GM23248 (cell line): ENCODE results near the gene CHD9. TPM values are rescaled to one million over a fixed set of nuclear protein-coding genes. Genes with fewer than 3 reads are reported as not detected.

Experiments used
- DNase-seq: peaks from one replicate; pipeline ENCODE4 v3.0.0-alpha.2; 2015
- H2AFZ ChIP-seq: fragments of 200-600 bp; sonication (generic); 2 replicates; pipeline ENCODE4 v1.6.1; 2016; ENCODE audit warnings: antibody characterized with exemption
- H3F3A ChIP-seq: fragments of 200-600 bp; sonication (generic); 2 replicates; pipeline ENCODE4 v1.6.1; 2016; ENCODE audit warnings: mild to moderate bottlenecking, antibody characterized with exemption, mixed run types; ENCODE audit not compliant: insufficient read depth
- H3K27ac ChIP-seq: fragments of 200-600 bp; sonication (generic); 2 replicates; pipeline ENCODE4 v1.5.1; 2016; ENCODE audit warnings: mild to moderate bottlenecking
- H3K27me3 ChIP-seq: fragments of 200-600 bp; sonication (generic); replicated peaks from 2 replicates; pipeline ENCODE4 v1.6.1; 2016; ENCODE audit warnings: mild to moderate bottlenecking; ENCODE audit not compliant: insufficient read depth
- H3K36me3 ChIP-seq: fragments of 200-600 bp; sonication (generic); 2 replicates; pipeline ENCODE4 v1.6.1; 2016; ENCODE audit warnings: low read depth, mild to moderate bottlenecking
- H3K4me1 ChIP-seq: fragments of 200-600 bp; sonication (generic); 2 replicates; pipeline ENCODE4 v1.6.1; 2016; ENCODE audit warnings: mild to moderate bottlenecking; ENCODE audit not compliant: insufficient read depth
- H3K4me2 ChIP-seq: fragments of 200-600 bp; sonication (generic); one replicate; pipeline ENCODE4 v1.6.1; 2016; ENCODE audit warnings: mild to moderate bottlenecking; ENCODE audit not compliant: unreplicated experiment
- H3K4me3 ChIP-seq: fragments of 200-600 bp; sonication (generic); 2 replicates; pipeline ENCODE4 v1.5.1; 2016; ENCODE audit warnings: mild to moderate bottlenecking
- H3K79me2 ChIP-seq: fragments of 200-600 bp; sonication (generic); 2 replicates; pipeline ENCODE4 v1.6.1; 2016; ENCODE audit warnings: mild to moderate bottlenecking; ENCODE audit not compliant: insufficient read depth
- H3K9ac ChIP-seq: fragments of 200-600 bp; sonication (generic); 2 replicates; pipeline ENCODE4 v1.6.1; 2016; ENCODE audit warnings: mild to moderate bottlenecking
- H3K9me2 ChIP-seq: fragments of 200-600 bp; sonication (generic); 2 replicates; pipeline ENCODE4 v1.6.1; 2016; ENCODE audit warnings: mixed run types, mild to moderate bottlenecking, moderate library complexity; ENCODE audit not compliant: insufficient read depth
- H3K9me3 ChIP-seq: fragments of 200-600 bp; sonication (generic); one replicate; pipeline ENCODE4 v1.6.1; 2017; ENCODE audit warnings: low read depth
- H4K20me1 ChIP-seq: fragments of 200-600 bp; sonication (generic); 2 replicates; pipeline ENCODE4 v1.6.0; 2016; ENCODE audit not compliant: insufficient read depth
- EZH2 ChIP-seq: fragments of 200-600 bp; sonication (generic); IDR thresholded peaks from 2 replicates; pipeline ENCODE4 v1.6.1; 2018; ENCODE audit warnings: antibody characterized with exemption, mild to moderate bottlenecking; ENCODE audit not compliant: insufficient read depth, poor library complexity, severe bottlenecking
- EZH2phosphoT487 ChIP-seq: fragments of 200-600 bp; sonication (generic); IDR thresholded peaks from 2 replicates; pipeline ENCODE4 v1.6.1; 2018; ENCODE audit warnings: antibody characterized with exemption, moderate library complexity, mild to moderate bottlenecking, low read depth; ENCODE audit not compliant: insufficient read depth
- WGBS, 2 experiments: methylation state at CpG; one replicate each; pipeline ENCODE4 v1.1.6; 2015 to 2017; ENCODE audit warnings: low lambda C conversion rate in 2 of 2, low coverage in 1 of 2; ENCODE audit errors: missing lambda C conversion rate in 2 of 2; 5-methylcytosine and 5-hydroxymethylcytosine counted together
- in situ Hi-C: fragments of 300-500 bp; cut with MboI; formaldehyde crosslinking; loops from 2 replicates; pipeline ENCODE4 v1.15.0; 2020
- polyA plus RNA-seq: library from polyadenylated mRNA; unstranded; fragments of >200 nt; fragmentation: Nextera tagmentation; extraction: Ambion mirVana; gene quantifications from 2 replicates; pipeline ENCODE4 v1.2.1, GENCODE V29; 2016
- total RNA-seq: library from RNA; depleted of rRNA; stranded (reverse); fragments of >200 nt; shearing (Covaris generic); gene quantifications from 2 replicates; pipeline ENCODE4 v1.2.3, GENCODE V29; 2014

CHD9 gene
- total and polyA plus RNA-seq, 2 experiments from 2014 or later, result 20.5 to 47.4 TPM

- 69 to 72% methylated on average over 8 of the region's 8 CpGs for WGBS, 2 experiments
- Histone ChIP-seq H3K9ac (peak overlapping the region; percentile 76; the same call in 1 of the 2 replicates), H3K4me3 (peak overlapping the region; percentile 75), H3K27ac (peak overlapping the region; percentile 69), H3K9me3 (no peaks in the 10 kb centered on the region), H2AFZ (no peak overlapping the region; the same call in 1 of the 2 replicates), H3K79me2 (peaks cover 64% of the 10 kb centered on the region), H3K27me3 (no peaks in the 10 kb centered on the region), H3K36me3 (no peaks in the 10 kb centered on the region), H3K9me2 (no peaks in the 10 kb centered on the region), H3K4me2 (peak overlapping the region; percentile 90), H3F3A (peaks cover 28% of the 10 kb centered on the region), H4K20me1 (no peaks in the 10 kb centered on the region), H3K4me1 (peaks cover 19% of the 10 kb centered on the region; the same call in 1 of the 2 replicates)
- in situ Hi-C loops, result no loop called here
- no peak for TF ChIP-seq EZH2phosphoT487
- TF ChIP-seq EZH2, result no peak
- peak; percentile 80 for DNase-seq
Observed at GRCh38 chr16:53056392-53056881, 1.6 kb downstream of the CHD9 start.

- in situ Hi-C loops, result no loop called here
- H3K9me3 ChIP-seq, result no peaks in the 10 kb centered on the region
- H3K9me2 ChIP-seq, result no peaks in the 10 kb centered on the region
- peaks cover 14% of the 10 kb centered on the region; the same call in 1 of the 2 replicates for H3K4me1 ChIP-seq
- no peak overlapping the region for H2AFZ ChIP-seq
- H4K20me1 ChIP-seq, result no peaks in the 10 kb centered on the region
- TF ChIP-seq EZH2, result no peak
- TF ChIP-seq EZH2phosphoT487, result no peak
- H3K27ac ChIP-seq, result no peak overlapping the region
- H3K27me3 ChIP-seq, result no peaks in the 10 kb centered on the region
- H3F3A ChIP-seq, result peaks cover 28% of the 10 kb centered on the region
- no peaks in the 10 kb centered on the region for H3K36me3 ChIP-seq
- DNase-seq, result no peak
- H3K4me3 ChIP-seq, result no peak overlapping the region
- peaks cover 71% of the 10 kb centered on the region for H3K79me2 ChIP-seq
- 87 to 88% methylated on average over 8 of the region's 8 CpGs for WGBS, 2 experiments
- no peak overlapping the region for H3K9ac ChIP-seq
- H3K4me2 ChIP-seq, result no peak overlapping the region
Observed at GRCh38 chr16:53057658-53058057, 2.9 kb downstream of the CHD9 start.

GRCh38 chr16:53058441-53058840 is 3.6 kb downstream of the CHD9 start:
- Histone ChIP-seq H3K27ac (no peak overlapping the region), H3K36me3 (no peaks in the 10 kb centered on the region), H3K79me2 (peaks cover 73% of the 10 kb centered on the region), H3K4me1 (peaks cover 14% of the 10 kb centered on the region; the same call in 1 of the 2 replicates), H3F3A (peaks cover 21% of the 10 kb centered on the region), H3K27me3 (no peaks in the 10 kb centered on the region), H3K9me3 (no peaks in the 10 kb centered on the region), H3K4me2 (no peak overlapping the region), H4K20me1 (no peaks in the 10 kb centered on the region), H3K9me2 (no peaks in the 10 kb centered on the region), H2AFZ (no peak overlapping the region), H3K9ac (no peak overlapping the region), H3K4me3 (no peak overlapping the region)
- WGBS, 2 experiments, result 93 to 94% methylated on average over 5 of the region's 5 CpGs
- in situ Hi-C loops, result no loop called here
- DNase-seq, result no peak
- TF ChIP-seq EZH2 (no peak), EZH2phosphoT487 (no peak)

GRCh38 chr16:53058882-53059281 is 4.1 kb downstream of the CHD9 start:
- no peaks in the 10 kb centered on the region for H3K9me2 ChIP-seq
- no peaks in the 10 kb centered on the region for H3K36me3 ChIP-seq
- H3K9ac ChIP-seq, result no peak overlapping the region
- in situ Hi-C loops, result no loop called here
- TF ChIP-seq EZH2 (no peak), EZH2phosphoT487 (no peak)
- 92 to 98% methylated on average over 5 of the region's 5 CpGs for WGBS, 2 experiments
- H3K4me1 ChIP-seq, result peaks cover 14% of the 10 kb centered on the region; the same call in 1 of the 2 replicates
- no peaks in the 10 kb centered on the region for H3K9me3 ChIP-seq
- H2AFZ ChIP-seq, result no peak overlapping the region
- H4K20me1 ChIP-seq, result no peaks in the 10 kb centered on the region
- DNase-seq, result no peak
- H3K27ac ChIP-seq, result no peak overlapping the region
- H3K79me2 ChIP-seq, result peaks cover 76% of the 10 kb centered on the region
- no peak overlapping the region for H3K4me3 ChIP-seq
- no peaks in the 10 kb centered on the region for H3K27me3 ChIP-seq
- no peak overlapping the region for H3K4me2 ChIP-seq
- H3F3A ChIP-seq, result peaks cover 17% of the 10 kb centered on the region

GRCh38 chr16:53059672-53060071 is 4.9 kb downstream of the CHD9 start:
- 98 to 99% methylated on average over 7 of the region's 7 CpGs for WGBS, 2 experiments
- in situ Hi-C loops, result loop anchor here (10.0 kb wide), 1 partner anchor 65 kb away; no protein-coding TSS in a partner anchor

More at GRCh38 chr16:53059672-53060071, 4.9 kb downstream of the CHD9 start:
- no peak overlapping the region for H3K4me2 ChIP-seq
- H2AFZ ChIP-seq, result no peak overlapping the region
- H3K79me2 ChIP-seq, result peaks cover 84% of the 10 kb centered on the region
- H3K9me2 ChIP-seq, result no peaks in the 10 kb centered on the region
- no peak overlapping the region for H3K4me3 ChIP-seq
- no peak overlapping the region for H3K9ac ChIP-seq
- no peaks in the 10 kb centered on the region for H3K9me3 ChIP-seq
- H3K4me1 ChIP-seq, result peaks cover 14% of the 10 kb centered on the region; the same call in 1 of the 2 replicates
- DNase-seq, result no peak
- H3K27ac ChIP-seq, result no peak overlapping the region
- H3K36me3 ChIP-seq, result no peaks in the 10 kb centered on the region
- H3K27me3 ChIP-seq, result no peaks in the 10 kb centered on the region
- peaks cover 11% of the 10 kb centered on the region for H3F3A ChIP-seq
- no peak for TF ChIP-seq EZH2phosphoT487
- no peak for TF ChIP-seq EZH2
- no peaks in the 10 kb centered on the region for H4K20me1 ChIP-seq
